ENCODE measurements around the gene RPS6KA5. TPM values are rescaled to one million over a fixed set of nuclear protein-coding genes. Genes with fewer than 3 reads are reported as not detected.
A peak's percentile ranks its signal among the peaks of the same experiment; 100 is the strongest.
"Not testable (repeated sequence)": the region's sequence is repeated elsewhere in the genome, so short reads cannot be mapped to it uniquely, and the experiment has no call there.

The RPS6KA5 gene
- total and polyA plus RNA-seq, 9 of the 15 experiments (the other 6 are each of a cell fraction or from before 2014, with no cell fraction given), result 0.88 to 7.7 (median 4.7) TPM

GRCh38 chr14:91034379-91034778 lies 26.1 kb downstream of the RPS6KA5 start:
- H3K27me3 ChIP-seq (ENCODE audit: control insufficient read depth in 2 of 2, insufficient read depth in 2 of 2, low read length in 2 of 2); H3K9me1 ChIP-seq (ENCODE audit: control insufficient read depth, insufficient read depth, low read length); FAIRE-seq; H3K4me3 ChIP-seq; DNase-seq (ENCODE audit: extremely low read depth in 1 of 4, low spot score in 3 of 4); H3K9me3 ChIP-seq (replicated peaks; ENCODE audit: control insufficient read depth, insufficient read depth, low read depth, low read length); H3K27ac ChIP-seq (ENCODE audit: extremely low read depth, low read depth, low read length); H4K20me1 ChIP-seq (replicated peaks; ENCODE audit: control insufficient read depth, insufficient read depth, low read length); BruUV-seq (replicated peaks); H3K36me3 ChIP-seq (ENCODE audit: control insufficient read depth, insufficient read depth, low read length); H2AFZ ChIP-seq (ENCODE audit: low read depth, low read length); intact Hi-C loops (cut with micrococcal nuclease); in situ Hi-C loops (cut with MboI); H3K9ac ChIP-seq (ENCODE audit: insufficient read depth in 1 of 2, low read depth in 2 of 2, low read length in 2 of 2); H3K4me2 ChIP-seq (ENCODE audit: insufficient read depth, low read length); ATAC-seq; CTCF ChIA-PET (ENCODE audit: low intra/inter-chr PET ratio): not testable (repeated sequence)
- Histone ChIP-seq H3K4me1 (replicated peaks in 1 of 2; ENCODE audit: control insufficient read depth in 2 of 2, insufficient read depth in 2 of 2, low read length in 2 of 2) (peaks cover 0 to 24% of the 10 kb centered on the region in 2 experiments; a peak in 3 of 5 replicates), H3K79me2 (ENCODE audit: control insufficient read depth, insufficient read depth, low read length) (peaks cover 15% of the 10 kb centered on the region; the same call in 2 of the 3 replicates)
- 60% methylated on average over 7 of the region's 10 CpGs for WGBS (ENCODE audit: insufficient coverage, low coverage, missing lambda C conversion rate)
- POLR2A ChIA-PET, result interaction anchor here (0.7 kb wide), 1 partner anchor 12 kb away, joined by 3 read pairs; no protein-coding TSS in a partner anchor
- TF ChIP-seq ASH1L (IDR thresholded peaks at IDR 0.05; ENCODE audit: borderline replicate concordance, low read depth, partially characterized antibody), result peak; percentile 30
- TF ChIP-seq NFYB (IDR thresholded peaks at IDR 0.05; ENCODE audit: extremely low read depth, insufficient read length), result peak; percentile 81
- peak; percentile 53 for TF ChIP-seq RBM25 (IDR thresholded peaks at IDR 0.05; ENCODE audit: low read depth, low read length, severe bottlenecking)

GRCh38 chr14:91032248-91032647 lies 28.2 kb downstream of the RPS6KA5 start:
- FAIRE-seq (no peak), DNase-seq (ENCODE audit: extremely low read depth in 1 of 4, low spot score in 3 of 4) (no peak), ATAC-seq (no peak)
- Histone ChIP-seq H2AFZ (ENCODE audit: low read depth, low read length) (no peak overlapping the region), H3K9me1 (ENCODE audit: control insufficient read depth, insufficient read depth, low read length) (no peaks in the 10 kb centered on the region), H3K36me3 (ENCODE audit: control insufficient read depth, insufficient read depth, low read length) (no peaks in the 10 kb centered on the region), H4K20me1 (replicated peaks; ENCODE audit: control insufficient read depth, insufficient read depth, low read length) (no peaks in the 10 kb centered on the region), H3K4me3 (no peak overlapping the region), H3K4me1 (replicated peaks in 1 of 2; ENCODE audit: control insufficient read depth in 2 of 2, insufficient read depth in 2 of 2, low read length in 2 of 2) (peaks cover 0 to 18% of the 10 kb centered on the region in 2 experiments; a peak in 4 of 5 replicates), H3K9me3 (replicated peaks; ENCODE audit: control insufficient read depth, insufficient read depth, low read depth, low read length) (no peaks in the 10 kb centered on the region), H3K4me2 (ENCODE audit: insufficient read depth, low read length) (no peak overlapping the region), H3K79me2 (ENCODE audit: control insufficient read depth, insufficient read depth, low read length) (peaks cover 19% of the 10 kb centered on the region; the same call in 2 of the 3 replicates), H3K27me3 (ENCODE audit: control insufficient read depth in 2 of 2, insufficient read depth in 2 of 2, low read length in 2 of 2) (no peaks in the 10 kb centered on the region), H3K9ac (ENCODE audit: insufficient read depth in 1 of 2, low read depth in 2 of 2, low read length in 2 of 2) (no peak overlapping the region), H3K27ac (ENCODE audit: extremely low read depth, low read depth, low read length) (no peak overlapping the region)
- CTCF ChIA-PET (ENCODE audit: low intra/inter-chr PET ratio), result no interaction called here
- POLR2A ChIA-PET, result interaction anchor here (0.7 kb wide), 1 partner anchor 20 kb away, joined by 3 read pairs; no protein-coding TSS in a partner anchor
- 30% methylated on average over 1 of the region's 3 CpGs for WGBS (ENCODE audit: insufficient coverage, low coverage, missing lambda C conversion rate)
- intact Hi-C loops (cut with micrococcal nuclease), result no loop called here
- in situ Hi-C loops (cut with MboI), result no loop called here
- TF ChIP-seq MEF2A (IDR thresholded peaks at IDR 0.05; ENCODE audit: control insufficient read depth, low read depth, low read length) (no peak), ATF3 (IDR thresholded peaks at IDR 0.05) (peak; percentile 49; the same call in 1 of the 2 replicates), ATF3 (CRISPR knock-in tag; conservative IDR thresholded peaks at IDR 0.05) (no peak), CEBPG (CRISPR knock-in tag; IDR thresholded peaks at IDR 0.05) (peak; percentile 53; the same call in 1 of the 2 replicates), CEBPG (tag; conservative IDR thresholded peaks at IDR 0.05 in 1 of 2, IDR thresholded peaks at IDR 0.05 in 1 of 2) (peak in 1 of 2 experiments; percentile 69; a peak in 2 of 4 replicates), FOXJ2 (tag; IDR thresholded peaks at IDR 0.05) (peak; percentile 62), SIN3B (IDR thresholded peaks at IDR 0.05; ENCODE audit: low read depth) (no peak)
- no TSS peak for BruUV-seq (replicated peaks)
